H1 (cell line): Measurements from ENCODE around the gene PSG7. TPM values are rescaled to one million over a fixed set of nuclear protein-coding genes. Genes with fewer than 3 reads are reported as not detected.
"Not testable (repeated sequence)": the region's sequence is repeated elsewhere in the genome, so short reads cannot be mapped to it uniquely, and the experiment has no call there.

Experiments
- CTCF ChIA-PET: fragments of 300-600 bp; sonication (Branson Sonifier 250); formaldehyde crosslinking; loops from one replicate; lab custom pipeline; 2021; ENCODE audit not compliant: partially characterized antibody; lab: Charles Lee
- POLR2A ChIA-PET: fragments of 300-600 bp; sonication (Branson Sonifier 250); formaldehyde crosslinking; loops from one replicate; lab custom pipeline; 2021; ENCODE audit warnings: inconsistent platforms; ENCODE audit not compliant: partially characterized antibody; lab: Charles Lee
- DNase-seq, 2 experiments: peaks; one replicate each; pipeline versions ENCODE4 v3.0.0 to v3.0.0-alpha.2; 2010 to 2022; ENCODE audit warnings: low spot score in 2 of 2, low read depth in 1 of 2, mixed read lengths in 1 of 2
- FAIRE-seq: peaks from 2 replicates; lab custom pipeline; 2011; peaks lifted over from hg19 to GRCh38; lab: Jason Lieb, UNC
- H2AFZ ChIP-seq: 2 replicates; pipeline ENCODE4 v1.8.1; 2012; ENCODE audit warnings: low read length, inconsistent platforms
- H2AK5ac ChIP-seq: 2 replicates; pipeline ENCODE4 v1.6.1; 2013; ENCODE audit warnings: low read depth, low read length
- H2BK120ac ChIP-seq: replicated peaks from 2 replicates; pipeline ENCODE3; 2013; ENCODE audit warnings: low read depth, low read length, inconsistent platforms
- H2BK12ac ChIP-seq: 2 replicates; pipeline ENCODE4 v1.6.1; 2013; ENCODE audit warnings: low read depth, low read length
- H2BK15ac ChIP-seq: 2 replicates; pipeline ENCODE4 v1.6.1; 2013; ENCODE audit warnings: low read length
- H2BK20ac ChIP-seq: 2 replicates; pipeline ENCODE4 v1.6.1; 2013; ENCODE audit warnings: low read length
- H2BK5ac ChIP-seq: 2 replicates; pipeline ENCODE4 v1.6.1; 2013; ENCODE audit warnings: low read depth, low read length
- H3K14ac ChIP-seq: 2 replicates; pipeline ENCODE4 v1.6.1; 2013; ENCODE audit warnings: inconsistent platforms; ENCODE audit not compliant: insufficient read length
- H3K18ac ChIP-seq: 2 replicates; pipeline ENCODE4 v1.6.1; 2013; ENCODE audit warnings: low read length; ENCODE audit errors: extremely low read depth
- H3K23ac ChIP-seq: 2 replicates; pipeline ENCODE4 v1.6.1; 2013; ENCODE audit warnings: inconsistent platforms; ENCODE audit not compliant: insufficient read length
- H3K23me2 ChIP-seq: 2 replicates; pipeline ENCODE4 v1.6.1; 2013; ENCODE audit warnings: low read depth, low read length
- H3K27ac ChIP-seq: 2 replicates; pipeline ENCODE4 v1.6.1; 2011; ENCODE audit warnings: low read depth, low read length, inconsistent platforms
- H3K27me3 ChIP-seq, 4 experiments: replicated peaks in 1 of 4; 1 replicate in 1 of 4; 2 replicates in 3 of 4; pipeline versions ENCODE4 v1.6.1 to v1.8.1; 2011 to 2013; ENCODE audit warnings: low read length in 3 of 4, mild to moderate bottlenecking in 3 of 4, inconsistent platforms in 2 of 4, mixed read lengths in 2 of 4, moderate library complexity in 1 of 4; ENCODE audit not compliant: control insufficient read depth in 3 of 4, insufficient read depth in 3 of 4; ENCODE audit errors: extremely low read depth in 1 of 4
- H3K36me3 ChIP-seq, 4 experiments: 2 replicates each; pipeline versions ENCODE4 v1.6.1 to v1.8.1; 2011 to 2013; ENCODE audit warnings: mild to moderate bottlenecking in 4 of 4, low read length in 3 of 4, moderate library complexity in 2 of 4, control low read depth in 1 of 4, inconsistent platforms in 1 of 4; ENCODE audit not compliant: insufficient read depth in 4 of 4, control insufficient read depth in 2 of 4
- H3K4ac ChIP-seq: replicated peaks from 2 replicates; pipeline ENCODE3; 2013; ENCODE audit warnings: low read length, low read depth, mixed read lengths, inconsistent platforms; ENCODE audit not compliant: insufficient read length
- H3K4me1 ChIP-seq, 4 experiments: replicated peaks in 1 of 4; 1 replicate in 1 of 4; 2 replicates in 3 of 4; pipeline versions ENCODE4 v1.6.1 to v1.8.1; 2011 to 2013; ENCODE audit warnings: low read length in 3 of 4, inconsistent platforms in 2 of 4, mixed read lengths in 1 of 4; ENCODE audit not compliant: insufficient read depth in 4 of 4, control insufficient read depth in 3 of 4
- H3K4me2 ChIP-seq, 2 experiments: 2 replicates each; pipeline versions ENCODE4 v1.6.1 to v1.8.1; 2011 to 2013; ENCODE audit warnings: low read depth in 2 of 2, low read length in 2 of 2, control low read depth in 1 of 2, inconsistent platforms in 1 of 2, mild to moderate bottlenecking in 1 of 2; ENCODE audit not compliant: insufficient read depth in 1 of 2
- H3K4me3 ChIP-seq, 4 experiments: fragments of 200-600, 300-600 bp in 1 of 4; sonication (generic), shearing (Covaris generic), sonication (Bioruptor Twin) in 1 of 4; 2 replicates each; pipeline versions ENCODE4 v1.5.1 to v1.8.1; 2011 to 2016; ENCODE audit warnings: low read length in 4 of 4, low read depth in 3 of 4, control low read depth in 2 of 4, inconsistent platforms in 2 of 4, mild to moderate bottlenecking in 2 of 4, mixed read lengths in 1 of 4, moderate library complexity in 1 of 4; ENCODE audit not compliant: insufficient read depth in 2 of 4; ENCODE audit errors: extremely low read depth in 1 of 4
- H3K56ac ChIP-seq: replicated peaks from 2 replicates; pipeline ENCODE3; 2013; ENCODE audit warnings: low read depth, mild to moderate bottlenecking, mixed read lengths, low read length, inconsistent platforms; ENCODE audit not compliant: insufficient read length
- H3K79me1 ChIP-seq: 2 replicates; pipeline ENCODE4 v1.6.1; 2013; ENCODE audit warnings: low read depth, low read length, control low read depth
- H3K79me2 ChIP-seq, 2 experiments: 2 replicates each; pipeline versions ENCODE4 v1.6.1 to v1.8.1; 2012 to 2013; ENCODE audit warnings: low read length in 2 of 2, mild to moderate bottlenecking in 2 of 2, inconsistent platforms in 1 of 2; ENCODE audit not compliant: insufficient read depth in 2 of 2, control insufficient read depth in 1 of 2
- H3K9ac ChIP-seq, 4 experiments: replicated peaks in 1 of 4; 1 replicate in 1 of 4; 2 replicates in 3 of 4; pipeline versions ENCODE4 v1.6.1 to v1.8.1; 2011 to 2013; ENCODE audit warnings: low read depth in 3 of 4, low read length in 3 of 4, control low read depth in 2 of 4, mild to moderate bottlenecking in 2 of 4, moderate library complexity in 2 of 4, inconsistent platforms in 1 of 4; ENCODE audit errors: extremely low read depth in 1 of 4
- H3K9me3 ChIP-seq, 2 experiments: 2 replicates each; pipeline versions ENCODE4 v1.6.1 to v1.8.1; 2012 to 2013; ENCODE audit warnings: mild to moderate bottlenecking in 2 of 2, moderate library complexity in 2 of 2, control low read depth in 1 of 2, inconsistent platforms in 1 of 2, low read depth in 1 of 2, low read length in 1 of 2, mixed read lengths in 1 of 2; ENCODE audit not compliant: insufficient read depth in 2 of 2
- H4K20me1 ChIP-seq, 2 experiments: replicated peaks in 1 of 2; 2 replicates each; pipeline versions ENCODE3 to v1.8.1; 2011 to 2013; ENCODE audit warnings: inconsistent platforms in 2 of 2, low read length in 2 of 2, mild to moderate bottlenecking in 1 of 2; ENCODE audit not compliant: insufficient read depth in 2 of 2, control insufficient read depth in 1 of 2
- H4K5ac ChIP-seq: 2 replicates; pipeline ENCODE4 v1.6.1; 2013; ENCODE audit warnings: low read length, low read depth, mixed read lengths, inconsistent platforms; ENCODE audit not compliant: insufficient read length
- H4K8ac ChIP-seq: 2 replicates; pipeline ENCODE4 v1.8.0; 2013; ENCODE audit warnings: mild to moderate bottlenecking, moderate library complexity, low read length, inconsistent platforms; ENCODE audit not compliant: insufficient read depth; ENCODE audit errors: extremely low read depth
- H4K91ac ChIP-seq: replicated peaks from 2 replicates; pipeline ENCODE3; 2013; ENCODE audit warnings: low read length, mixed read lengths, inconsistent platforms; ENCODE audit not compliant: insufficient read length
- WGBS, 2 experiments: shearing (Covaris generic) in 1 of 2; methylation state at CpG; one replicate each; pipeline versions ENCODE4 v1.1.6 to v1.1.7; 2013 to 2015; ENCODE audit warnings: low lambda C conversion rate in 2 of 2, mixed read lengths in 2 of 2, inconsistent platforms in 1 of 2, low coverage in 1 of 2, missing lambda C conversion rate in 1 of 2; ENCODE audit not compliant: insufficient replicate concordance in 2 of 2, insufficient coverage in 1 of 2, insufficient read length in 1 of 2; ENCODE audit errors: extremely low coverage in 1 of 2, missing lambda C conversion rate in 1 of 2; 5-methylcytosine and 5-hydroxymethylcytosine counted together
- polyA plus RNA-seq, 7 experiments: library from polyadenylated mRNA; depleted of rRNA in 3 of 7; stranded (reverse) in 5 of 7; unstranded in 2 of 7; fragments of >200 nt in 5 of 7; fragments of 200-250 nt in 2 of 7; gene quantifications; 1 replicate in 5 of 7; 2 replicates in 1 of 7; 4 replicates in 1 of 7; pipeline versions ENCODE4 v1.2.1 to v1.2.3, GENCODE V29; 2011 to 2013; ENCODE audit warnings: missing spikeins in 2 of 7, mixed read lengths in 2 of 7
- total RNA-seq: library from RNA; stranded (reverse); fragmentation: NEBNext Ultra II Directional; extraction: Animal tissue kit (Norgen Biotek cat#: 25700); gene quantifications from 2 replicates; pipeline ENCODE4 v1.2.1, GENCODE V29; 2021

The PSG7 gene
- total and polyA plus RNA-seq, 2 of the 8 experiments (the other 6 are each of a cell fraction or from before 2014, with no cell fraction given), result not detected

- WGBS, 2 experiments, result 47% methylated on average over 5 of the region's 5 CpGs; no CpG with 5 or more reads in 1 of the 2 experiments
- H3K56ac ChIP-seq, H3K36me3 ChIP-seq, H3K4ac ChIP-seq, H2AK5ac ChIP-seq, H4K8ac ChIP-seq, POLR2A ChIA-PET, H3K18ac ChIP-seq, H4K20me1 ChIP-seq, H3K14ac ChIP-seq, H2BK120ac ChIP-seq, DNase-seq, H3K4me1 ChIP-seq, H4K5ac ChIP-seq, H2BK20ac ChIP-seq, H2BK15ac ChIP-seq, H3K27ac ChIP-seq, H3K9ac ChIP-seq, H3K27me3 ChIP-seq, H3K23ac ChIP-seq, FAIRE-seq, H3K79me1 ChIP-seq, H3K79me2 ChIP-seq, H2BK12ac ChIP-seq, H3K4me3 ChIP-seq, H2AFZ ChIP-seq, H3K23me2 ChIP-seq, H2BK5ac ChIP-seq, CTCF ChIA-PET, H3K4me2 ChIP-seq, H4K91ac ChIP-seq: not testable (repeated sequence)
- peaks cover 24 to 45% of the 10 kb centered on the region in 2 experiments; a peak in 3 of 4 replicates for H3K9me3 ChIP-seq
Measured at GRCh38 chr19:42906162-42906561, 30.8 kb downstream of the PSG7 start.

- H2BK5ac ChIP-seq, H2BK20ac ChIP-seq, H2AK5ac ChIP-seq, H3K4me3 ChIP-seq, DNase-seq, H3K4ac ChIP-seq, H3K23me2 ChIP-seq, H2AFZ ChIP-seq, H3K27me3 ChIP-seq, H4K20me1 ChIP-seq, POLR2A ChIA-PET, FAIRE-seq, H3K23ac ChIP-seq, H3K27ac ChIP-seq, H3K79me1 ChIP-seq, H4K5ac ChIP-seq, H3K4me1 ChIP-seq, H3K4me2 ChIP-seq, H2BK12ac ChIP-seq, H3K36me3 ChIP-seq, H3K14ac ChIP-seq, H3K9ac ChIP-seq, H3K18ac ChIP-seq, H4K8ac ChIP-seq, H2BK120ac ChIP-seq, H3K79me2 ChIP-seq, H2BK15ac ChIP-seq, H3K56ac ChIP-seq, H4K91ac ChIP-seq: not testable (repeated sequence)
- WGBS, 2 experiments, result 84% methylated on average over 4 of the region's 4 CpGs; no CpG with 5 or more reads in 1 of the 2 experiments
- H3K9me3 ChIP-seq, result peaks cover 23 to 38% of the 10 kb centered on the region in 2 experiments
- CTCF ChIA-PET, result interaction anchor here (1.0 kb wide), 1 partner anchor 19 kb away, joined by 3 read pairs; no protein-coding TSS in a partner anchor
Measured at GRCh38 chr19:42900561-42900960, 36.4 kb downstream of the PSG7 start.
